Measurements from ENCODE around the gene HABP4.
"Not testable (repeated sequence)": the region's sequence is repeated elsewhere in the genome, so short reads cannot be mapped to it uniquely, and the experiment has no call there.

The HABP4 gene

DNA sequence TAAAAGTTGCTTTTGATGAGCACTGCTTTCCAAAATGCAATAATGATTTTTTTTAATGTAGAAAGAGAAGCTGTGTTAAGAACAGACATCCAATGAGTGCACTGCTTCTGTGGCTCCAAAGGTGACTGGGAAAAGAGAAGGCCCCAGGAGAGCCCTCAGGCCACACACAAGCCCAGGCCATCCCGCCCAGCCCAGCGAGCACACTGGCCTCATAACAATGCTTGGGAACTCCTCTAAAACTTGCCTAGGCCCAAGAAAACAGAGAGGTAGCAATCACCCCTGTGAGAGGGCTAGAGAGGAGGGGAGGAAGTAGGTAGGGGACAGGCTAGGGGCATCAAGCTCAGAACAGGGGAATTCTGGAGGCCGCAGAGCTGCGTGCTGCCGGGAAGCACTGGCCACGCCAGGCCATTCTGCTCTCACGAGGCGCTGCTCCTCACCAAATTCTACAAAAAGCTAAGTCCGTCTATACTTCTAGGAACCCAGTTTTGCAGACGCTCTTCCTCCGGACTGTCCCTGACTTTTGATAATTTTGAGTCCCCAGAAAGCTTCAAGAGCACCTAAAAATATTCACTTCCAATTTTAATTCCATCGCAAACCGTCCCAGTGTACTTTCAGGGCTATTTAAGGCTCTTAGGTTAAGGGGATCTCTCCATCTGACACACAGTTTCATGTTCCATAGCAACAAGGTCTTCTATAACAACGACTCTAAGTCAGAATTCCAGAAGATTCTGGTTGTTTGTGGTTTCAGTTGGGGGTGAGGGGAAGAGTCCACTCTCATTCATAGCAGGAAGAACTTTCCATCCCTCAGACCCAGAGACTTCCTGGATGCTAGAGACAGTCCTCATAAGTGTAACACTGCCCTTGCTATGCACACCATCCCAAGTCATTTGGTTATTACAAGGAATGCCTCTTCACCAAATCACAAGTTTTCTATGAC lies 51.0 kb downstream of the HABP4 start:
- DNase-seq (ENCODE audit: low read depth), result no peak
- TF ChIP-seq, protein P1, sequence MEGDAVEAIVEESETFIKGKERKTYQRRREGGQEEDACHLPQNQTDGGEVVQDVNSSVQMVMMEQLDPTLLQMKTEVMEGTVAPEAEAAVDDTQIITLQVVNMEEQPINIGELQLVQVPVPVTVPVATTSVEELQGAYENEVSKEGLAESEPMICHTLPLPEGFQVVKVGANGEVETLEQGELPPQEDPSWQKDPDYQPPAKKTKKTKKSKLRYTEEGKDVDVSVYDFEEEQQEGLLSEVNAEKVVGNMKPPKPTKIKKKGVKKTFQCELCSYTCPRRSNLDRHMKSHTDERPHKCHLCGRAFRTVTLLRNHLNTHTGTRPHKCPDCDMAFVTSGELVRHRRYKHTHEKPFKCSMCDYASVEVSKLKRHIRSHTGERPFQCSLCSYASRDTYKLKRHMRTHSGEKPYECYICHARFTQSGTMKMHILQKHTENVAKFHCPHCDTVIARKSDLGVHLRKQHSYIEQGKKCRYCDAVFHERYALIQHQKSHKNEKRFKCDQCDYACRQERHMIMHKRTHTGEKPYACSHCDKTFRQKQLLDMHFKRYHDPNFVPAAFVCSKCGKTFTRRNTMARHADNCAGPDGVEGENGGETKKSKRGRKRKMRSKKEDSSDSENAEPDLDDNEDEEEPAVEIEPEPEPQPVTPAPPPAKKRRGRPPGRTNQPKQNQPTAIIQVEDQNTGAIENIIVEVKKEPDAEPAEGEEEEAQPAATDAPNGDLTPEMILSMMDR (IDR thresholded peaks at IDR 0.05; ENCODE audit: low read depth, low read length, missing control alignments), result no peak
- no peak overlapping the region for H3K4me3 ChIP-seq (ENCODE audit: low read depth, low read length)

DNA sequence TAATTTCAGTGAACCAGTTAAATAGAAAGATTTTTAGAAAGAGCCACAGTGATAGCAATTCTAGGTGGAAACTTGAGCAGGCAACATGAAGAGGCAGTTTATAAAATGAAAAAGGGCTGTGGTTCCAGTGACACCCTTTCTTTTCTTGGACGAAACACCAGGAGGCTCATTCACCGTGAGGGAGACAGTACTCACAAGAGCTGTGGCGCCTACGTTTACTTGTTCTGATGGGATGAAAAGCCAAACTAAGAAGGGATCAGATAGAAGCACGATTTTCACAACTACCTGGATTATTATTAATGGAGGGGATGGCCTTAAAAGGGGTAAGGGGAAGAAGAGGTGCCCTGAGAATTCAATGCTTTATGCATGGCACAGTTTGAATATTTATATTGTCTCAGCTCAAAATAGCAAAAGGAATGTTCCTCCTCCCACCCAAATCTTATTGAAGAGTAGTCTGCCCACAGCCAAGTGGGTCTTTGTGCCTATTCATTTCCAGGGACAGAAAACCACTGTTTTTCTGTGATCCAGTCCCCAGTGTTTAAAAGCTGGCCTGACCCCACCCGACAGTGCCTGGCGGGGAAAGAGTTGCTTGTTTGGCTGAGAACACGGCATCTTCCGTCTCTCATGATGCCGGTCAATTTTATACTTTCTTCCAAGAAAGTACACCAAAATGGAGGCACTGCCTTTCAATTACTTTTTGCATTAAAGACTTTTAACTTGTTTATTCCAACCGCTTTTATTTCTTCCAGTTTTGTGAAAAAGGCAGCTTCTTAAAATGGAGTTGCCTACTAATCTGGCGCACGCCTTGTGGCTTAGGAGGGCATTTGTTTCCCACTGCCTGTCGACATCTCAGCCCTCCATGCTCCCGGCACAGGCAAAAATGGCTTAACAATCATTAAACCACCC lies 51.9 kb downstream of the HABP4 start:
- TF ChIP-seq, protein P1 (IDR thresholded peaks at IDR 0.05; ENCODE audit: low read depth, low read length, missing control alignments), result no peak

DNA sequence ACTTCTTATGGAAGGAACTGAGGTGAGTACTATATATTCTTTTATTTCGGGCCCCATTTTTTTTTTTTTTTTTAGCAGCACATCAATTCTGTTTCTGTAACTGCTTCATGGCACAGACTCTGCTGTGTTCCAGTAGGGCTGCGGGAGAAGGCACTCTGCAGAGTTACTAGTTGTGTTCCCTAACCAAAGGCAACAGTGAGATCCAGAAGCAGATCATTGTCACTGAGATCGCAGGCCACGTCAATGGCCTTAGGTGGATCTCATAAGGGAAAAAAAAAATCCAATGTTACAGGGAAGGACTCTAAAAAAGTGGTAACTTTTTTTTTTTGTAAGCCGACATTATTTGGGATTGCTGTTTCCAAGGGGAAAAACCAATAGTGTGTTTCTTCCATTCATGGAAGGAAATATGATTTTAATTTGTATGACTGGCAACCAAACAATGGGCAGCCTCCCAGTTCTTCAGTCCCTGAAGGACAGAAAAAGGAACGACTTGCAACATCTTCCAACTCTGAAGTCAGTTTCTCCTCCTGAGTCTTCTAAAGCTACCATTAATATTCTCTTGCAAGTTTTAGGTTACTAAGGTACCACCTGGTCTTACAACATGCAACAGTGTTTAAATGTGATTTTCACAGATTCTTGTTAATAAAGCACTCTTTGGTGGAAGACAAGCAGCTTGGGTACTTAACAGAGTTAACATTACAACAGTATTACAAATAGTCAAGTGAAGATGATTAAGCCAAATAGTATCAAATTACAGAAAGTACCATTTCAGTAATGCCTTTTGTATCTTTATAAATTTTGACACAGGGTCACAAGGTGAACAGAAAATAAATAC lies 52.8 kb downstream of the HABP4 start:
- no peak for DNase-seq (ENCODE audit: low read depth)
- H3K4me3 ChIP-seq (ENCODE audit: low read depth, low read length), result no peak overlapping the region
- TF ChIP-seq, protein P1 (IDR thresholded peaks at IDR 0.05; ENCODE audit: low read depth, low read length, missing control alignments), result no peak

More for the DNA sequence above, 51.9 kb downstream of the HABP4 start:
- no peak for DNase-seq (ENCODE audit: low read depth)
- no peak overlapping the region for H3K4me3 ChIP-seq (ENCODE audit: low read depth, low read length)

DNA sequence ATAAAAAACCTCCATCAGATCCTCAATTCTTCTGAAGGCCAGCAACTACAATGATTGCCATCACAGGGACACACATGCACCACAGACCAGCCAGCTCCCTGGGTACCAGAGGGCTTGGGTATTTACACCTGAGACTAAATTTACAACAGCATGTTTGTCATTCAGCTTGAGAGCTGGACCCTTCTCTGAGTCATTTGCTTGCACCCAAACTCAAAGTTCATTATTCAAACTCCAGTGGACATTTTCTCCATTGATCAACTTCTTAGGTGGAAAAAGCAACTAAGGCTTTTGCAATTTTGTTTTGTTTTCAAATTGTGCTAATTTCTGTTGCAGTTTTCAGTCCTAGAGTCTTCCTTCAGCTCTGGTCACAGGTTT lies 53.4 kb downstream of the HABP4 start:
- not testable (repeated sequence) for H3K4me3 ChIP-seq (ENCODE audit: low read depth, low read length); DNase-seq (ENCODE audit: low read depth)

DNA sequence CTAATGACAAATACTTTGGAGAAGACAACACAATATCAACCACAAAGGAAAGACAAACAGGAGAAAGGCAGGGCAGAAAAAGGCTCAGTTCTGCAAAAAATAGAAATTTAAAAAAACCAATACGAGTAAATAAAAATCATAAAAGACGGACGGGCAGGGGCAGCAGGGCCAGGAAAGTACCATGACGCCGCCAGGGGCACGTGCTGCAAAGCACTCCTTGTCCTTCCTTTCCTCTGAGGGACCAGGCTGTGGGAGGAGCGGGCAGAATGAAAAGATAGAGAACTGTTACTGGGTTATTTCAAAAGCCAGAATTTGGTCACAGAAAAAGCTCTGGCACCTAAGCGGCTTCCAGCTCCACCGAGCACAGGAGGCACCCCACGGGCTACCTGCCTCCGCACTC lies 53.9 kb downstream of the HABP4 start:
- TF ChIP-seq, protein P1 (IDR thresholded peaks at IDR 0.05; ENCODE audit: low read depth, low read length, missing control alignments), result no peak

DNA sequence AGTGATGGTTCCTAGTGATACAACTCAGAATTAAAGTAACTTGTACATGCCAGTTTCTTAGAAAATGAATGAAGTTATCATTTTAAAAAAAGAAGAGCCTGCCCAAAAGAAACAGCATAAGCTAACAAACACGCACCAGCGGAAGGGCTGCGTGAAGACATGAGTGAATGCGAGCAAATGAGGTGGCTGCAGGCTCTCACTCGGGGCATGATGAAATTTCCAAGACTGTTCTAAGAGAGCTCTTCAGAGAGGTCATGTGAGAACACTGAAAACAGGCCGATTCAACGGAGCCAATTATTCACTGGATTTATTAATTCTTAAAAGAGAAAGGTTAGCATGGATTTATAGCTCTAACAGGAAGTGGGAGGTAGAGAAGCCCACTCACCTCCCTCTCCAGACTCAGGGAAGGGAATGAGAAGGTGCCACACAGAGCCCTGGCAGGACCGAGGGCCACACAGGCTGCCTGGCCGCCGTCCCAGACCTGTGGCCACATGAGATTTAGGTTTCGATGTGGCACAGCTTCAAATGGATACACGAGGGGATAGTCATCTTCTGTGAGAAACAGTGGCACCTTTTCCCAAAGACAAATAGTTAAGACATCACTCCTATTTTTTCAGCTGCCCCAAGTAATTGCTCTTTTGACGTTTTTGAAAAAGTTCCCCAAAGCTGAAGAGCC lies 55.5 kb downstream of the HABP4 start:
- no peak for DNase-seq (ENCODE audit: low read depth)
- TF ChIP-seq, protein P1 (IDR thresholded peaks at IDR 0.05; ENCODE audit: low read depth, low read length, missing control alignments), result no peak
- H3K4me3 ChIP-seq (ENCODE audit: low read depth, low read length), result no peak overlapping the region

More for the DNA sequence above, 53.9 kb downstream of the HABP4 start:
- DNase-seq (ENCODE audit: low read depth), result no peak
- no peak overlapping the region for H3K4me3 ChIP-seq (ENCODE audit: low read depth, low read length)

All from GM12864 (cell line).